ENCODE data around the gene COX8C. TPM values are rescaled to one million over a fixed set of nuclear protein-coding genes. Genes with fewer than 3 reads are reported as not detected.

Gene COX8C
- total RNA-seq, 2 donors from 2014 or later: not detected

GRCh38 chr14:93328546-93328945 lies 18.4 kb upstream of the COX8C start:
- Histone ChIP-seq H3K4me3 (no peak overlapping the region), H3K36me3 (replicated peaks in 1 of 2; ENCODE audit: insufficient read depth in 1 of 2, low read depth in 2 of 2) (no peaks in the 10 kb centered on the region), H3K27ac (no peak overlapping the region), H3K4me1 (peaks cover 42% of the 10 kb centered on the region), H3K9me3 (no peaks in the 10 kb centered on the region), H3K27me3 (no peaks in the 10 kb centered on the region)
- DNase-seq (no peak), ATAC-seq (no peak)
- 75 to 78% methylated on average over 6 of the region's 6 CpGs for WGBS, 2 donors
- intact Hi-C loops (cut with DNase I): no loop called here
- TF ChIP-seq POLR2A (IDR thresholded peaks at IDR 0.05) (no peak), CTCF (IDR thresholded peaks at IDR 0.05) (no peak)

GRCh38 chr14:93329965-93330608 lies 16.9 kb upstream of the COX8C start:
- ATAC-seq (no peak), DNase-seq (no peak)
- Histone ChIP-seq H3K4me3 (no peak overlapping the region), H3K27me3 (no peaks in the 10 kb centered on the region), H3K4me1 (peaks cover 41% of the 10 kb centered on the region), H3K9me3 (no peaks in the 10 kb centered on the region), H3K27ac (peak overlapping the region in 3 of 4 donors; percentile 31 to 98 (median 96)), H3K36me3 (replicated peaks in 1 of 2; ENCODE audit: insufficient read depth in 1 of 2, low read depth in 2 of 2) (no peaks in the 10 kb centered on the region)
- intact Hi-C loops (cut with DNase I): no loop called here
- WGBS, 2 donors: 19 to 21% methylated on average over 5 of the region's 5 CpGs
- no peak for TF ChIP-seq POLR2A (IDR thresholded peaks at IDR 0.05)
- no peak for TF ChIP-seq CTCF (IDR thresholded peaks at IDR 0.05)

GRCh38 chr14:93330609-93331000 lies 16.4 kb upstream of the COX8C start:
- 55 to 71% methylated on average over 2 of the region's 2 CpGs for WGBS, 2 donors
- intact Hi-C loops (cut with DNase I): no loop called here
- Histone ChIP-seq H3K4me3 (no peak overlapping the region), H3K36me3 (replicated peaks in 1 of 2; ENCODE audit: insufficient read depth in 1 of 2, low read depth in 2 of 2) (no peaks in the 10 kb centered on the region), H3K9me3 (no peaks in the 10 kb centered on the region), H3K27ac (peak overlapping the region in 3 of 4 donors; percentile 31 to 98 (median 96)), H3K27me3 (no peaks in the 10 kb centered on the region), H3K4me1 (peaks cover 41% of the 10 kb centered on the region)
- TF ChIP-seq POLR2A (IDR thresholded peaks at IDR 0.05) (no peak), CTCF (IDR thresholded peaks at IDR 0.05) (no peak)
- ATAC-seq: no peak
- DNase-seq: no peak

GRCh38 chr14:93331002-93331727 lies 15.8 kb upstream of the COX8C start:
- Histone ChIP-seq H3K27me3 (no peaks in the 10 kb centered on the region), H3K4me3 (no peak overlapping the region), H3K36me3 (replicated peaks in 1 of 2; ENCODE audit: insufficient read depth in 1 of 2, low read depth in 2 of 2) (no peaks in the 10 kb centered on the region), H3K9me3 (no peaks in the 10 kb centered on the region), H3K27ac (peak overlapping the region in 3 of 4 donors; percentile 92 to 98 (median 96)), H3K4me1 (peaks cover 41% of the 10 kb centered on the region)
- no peak for ATAC-seq
- WGBS, 2 donors: 44 to 50% methylated on average over 17 of the region's 17 CpGs
- intact Hi-C loops (cut with DNase I): no loop called here
- no peak for TF ChIP-seq CTCF (IDR thresholded peaks at IDR 0.05)
- TF ChIP-seq POLR2A (IDR thresholded peaks at IDR 0.05): no peak
- peak in 2 of 4 donors; percentile 19 to 20 for DNase-seq
